Naive B cell (primary cell): ENCODE results near the gene SACS. TPM values are rescaled to one million over a fixed set of nuclear protein-coding genes. Genes with fewer than 3 reads are reported as not detected.
A peak's percentile ranks its signal among the peaks of the same experiment; 100 is the strongest.

Experiments used
- ATAC-seq, 2 donors: fragments of 150-1000 bp; cut with Tn5 transposase; 2 replicates each; pipeline ENCODE4 v1.10.0; 2021; ENCODE audit warnings: low read depth in 2 of 2, mild to moderate bottlenecking in 2 of 2, moderate library complexity in 2 of 2
- DNase-seq: peaks from one replicate; pipeline ENCODE4 v3.0.0; 2022
- H3K27ac Mint-ChIP-seq, 6 donors: one replicate each; pipeline ENCODE4 v1.8.0; 2020 to 2022; ENCODE audit warnings: mild to moderate bottlenecking in 6 of 6, mixed read lengths in 6 of 6, moderate library complexity in 5 of 6, inconsistent platforms in 2 of 6
- H3K27me3 Mint-ChIP-seq, 3 donors: one replicate each; pipeline ENCODE4 v1.8.0; 2021 to 2022; ENCODE audit warnings: mixed read lengths in 3 of 3, mild to moderate bottlenecking in 1 of 3
- H3K36me3 Mint-ChIP-seq, 2 donors: one replicate each; pipeline ENCODE4 v1.8.0; 2020 to 2022; ENCODE audit warnings: mixed read lengths in 2 of 2, inconsistent platforms in 1 of 2, mild to moderate bottlenecking in 1 of 2
- H3K4me1 Mint-ChIP-seq, 3 donors: one replicate each; pipeline ENCODE4 v1.8.0; 2020 to 2022; ENCODE audit warnings: mixed read lengths in 3 of 3, inconsistent platforms in 1 of 3, mild to moderate bottlenecking in 1 of 3, moderate library complexity in 1 of 3
- H3K4me3 Mint-ChIP-seq, 8 donors: one replicate each; pipeline ENCODE4 v1.8.0; 2020 to 2022; ENCODE audit warnings: mild to moderate bottlenecking in 8 of 8, mixed read lengths in 8 of 8, moderate library complexity in 8 of 8, inconsistent platforms in 2 of 8
- H3K9me3 Mint-ChIP-seq, 7 donors: one replicate each; pipeline ENCODE4 v1.8.0; 2020 to 2022; ENCODE audit warnings: mixed read lengths in 7 of 7, mild to moderate bottlenecking in 5 of 7, inconsistent platforms in 2 of 7, moderate library complexity in 1 of 7
- polyA plus RNA-seq, 6 donors: library from polyadenylated mRNA; unstranded; fragments of 300-500 nt; fragmentation: Illumina TruSeq; gene quantifications; one replicate each; pipeline ENCODE4 v1.2.3, GENCODE V29; 2021; ENCODE audit warnings: low read depth in 6 of 6

SACS gene
- polyA plus RNA-seq, 6 donors from 2014 or later, result 0.33 to 1.7 (median 1.5) TPM

GRCh38 chr13:23386533-23386932 lies 47.0 kb downstream of the SACS start:
- ATAC-seq (no peak), DNase-seq (no peak)
- Mint-ChIP-seq H3K9me3 (peaks cover 0 to 6% (median 0%) of the 10 kb centered on the region in 7 donors), H3K27me3 (peaks cover 11 to 23% (median 17%) of the 10 kb centered on the region in 3 donors), H3K4me3 (no peak overlapping the region), H3K36me3 (no peaks in the 10 kb centered on the region), H3K4me1 (peaks cover 16 to 28% (median 18%) of the 10 kb centered on the region in 3 donors), H3K27ac (peak overlapping the region in 3 of 6 donors; percentile 21 to 71 (median 58))

GRCh38 chr13:23385931-23386330 lies 47.6 kb downstream of the SACS start:
- H3K36me3 Mint-ChIP-seq, result no peaks in the 10 kb centered on the region
- peaks cover 0 to 6% (median 0%) of the 10 kb centered on the region in 7 donors for H3K9me3 Mint-ChIP-seq
- H3K4me1 Mint-ChIP-seq, result peaks cover 16 to 28% (median 18%) of the 10 kb centered on the region in 3 donors

GRCh38 chr13:23384111-23384510 lies 49.4 kb downstream of the SACS start:
- Mint-ChIP-seq H3K4me3 (peak overlapping the region in 7 of 8 donors; percentile 1 to 61 (median 40)), H3K9me3 (peaks cover 0 to 6% (median 0%) of the 10 kb centered on the region in 7 donors), H3K27me3 (peaks cover 11 to 24% (median 13%) of the 10 kb centered on the region in 3 donors), H3K36me3 (no peaks in the 10 kb centered on the region), H3K4me1 (peaks cover 27 to 40% (median 28%) of the 10 kb centered on the region in 3 donors), H3K27ac (peak overlapping the region; percentile 88 to 98 (median 94))
- ATAC-seq, result peak; percentile 98 to 99
- peak; percentile 85 for DNase-seq

More at GRCh38 chr13:23385931-23386330, 47.6 kb downstream of the SACS start:
- no peak overlapping the region for H3K4me3 Mint-ChIP-seq
- H3K27me3 Mint-ChIP-seq, result peaks cover 11 to 17% (median 13%) of the 10 kb centered on the region in 3 donors
- no peak for ATAC-seq
- DNase-seq, result no peak
- peak overlapping the region in 1 of 6 donors; percentile 83 for H3K27ac Mint-ChIP-seq

GRCh38 chr13:23383151-23383550 lies 50.4 kb downstream of the SACS start:
- peaks cover 36 to 50% (median 38%) of the 10 kb centered on the region in 3 donors for H3K4me1 Mint-ChIP-seq
- peak overlapping the region; percentile 88 to 98 (median 92) for H3K27ac Mint-ChIP-seq
- H3K4me3 Mint-ChIP-seq, result peak overlapping the region in 2 of 8 donors; percentile 16 to 48
- peaks cover 11 to 27% (median 13%) of the 10 kb centered on the region in 3 donors for H3K27me3 Mint-ChIP-seq
- H3K36me3 Mint-ChIP-seq, result no peaks in the 10 kb centered on the region
- peaks cover 0 to 6% (median 0%) of the 10 kb centered on the region in 7 donors for H3K9me3 Mint-ChIP-seq
- ATAC-seq (no peak), DNase-seq (no peak)

- peaks cover 45 to 61% (median 49%) of the 10 kb centered on the region in 3 donors for H3K4me1 Mint-ChIP-seq
- H3K36me3 Mint-ChIP-seq, result no peaks in the 10 kb centered on the region
These were observed 51.6 kb downstream of the SACS start for GRCh38 chr13:23381866-23382265.

GRCh38 chr13:23380534-23380933 lies 53.0 kb downstream of the SACS start:
- no peak for DNase-seq
- Mint-ChIP-seq H3K9me3 (peaks cover 0 to 6% (median 0%) of the 10 kb centered on the region in 7 donors), H3K27me3 (peaks cover 0 to 13% (median 0%) of the 10 kb centered on the region in 3 donors), H3K4me3 (no peak overlapping the region), H3K27ac (no peak overlapping the region), H3K36me3 (no peaks in the 10 kb centered on the region), H3K4me1 (peaks cover 58 to 74% (median 61%) of the 10 kb centered on the region in 3 donors)
- no peak for ATAC-seq

More at GRCh38 chr13:23381866-23382265, 51.6 kb downstream of the SACS start:
- ATAC-seq, result no peak
- H3K4me3 Mint-ChIP-seq, result no peak overlapping the region
- H3K9me3 Mint-ChIP-seq, result peaks cover 0 to 6% (median 2%) of the 10 kb centered on the region in 7 donors
- DNase-seq, result no peak
- peaks cover 6 to 19% (median 6%) of the 10 kb centered on the region in 3 donors for H3K27me3 Mint-ChIP-seq
- H3K27ac Mint-ChIP-seq, result no peak overlapping the region

GRCh38 chr13:23377983-23378632 lies 55.4 kb downstream of the SACS start:
- DNase-seq, result peak; percentile 83
- Mint-ChIP-seq H3K4me3 (peak overlapping the region in 7 of 8 donors; percentile 2 to 90 (median 72)), H3K27ac (peak overlapping the region; percentile 65 to 99 (median 96)), H3K4me1 (peaks cover 43 to 55% (median 49%) of the 10 kb centered on the region in 3 donors), H3K36me3 (no peaks in the 10 kb centered on the region), H3K27me3 (peaks cover 0 to 13% (median 0%) of the 10 kb centered on the region in 3 donors), H3K9me3 (peaks cover 0 to 5% (median 0%) of the 10 kb centered on the region in 7 donors)
- ATAC-seq, result peak; percentile 44 to 47

- peaks cover 47 to 59% (median 52%) of the 10 kb centered on the region in 3 donors for H3K4me1 Mint-ChIP-seq
These were observed 55.9 kb downstream of the SACS start for GRCh38 chr13:23377579-23377978.

GRCh38 chr13:23375001-23375971 lies 58.2 kb downstream of the SACS start:
- DNase-seq (peak; percentile 88), ATAC-seq (peak; percentile 81 to 83)
- peaks cover 56 to 62% (median 58%) of the 10 kb centered on the region in 3 donors for H3K4me1 Mint-ChIP-seq
- H3K4me3 Mint-ChIP-seq, result peak overlapping the region; percentile 64 to 91 (median 77)
- peaks cover 0 to 13% (median 0%) of the 10 kb centered on the region in 3 donors for H3K27me3 Mint-ChIP-seq
- H3K9me3 Mint-ChIP-seq, result peaks cover 0 to 5% (median 0%) of the 10 kb centered on the region in 7 donors
- peak overlapping the region in 5 of 6 donors; percentile 70 to 95 (median 90) for H3K27ac Mint-ChIP-seq
- H3K36me3 Mint-ChIP-seq, result peaks cover 5 to 10% of the 10 kb centered on the region in 2 donors

More at GRCh38 chr13:23377579-23377978, 55.9 kb downstream of the SACS start:
- H3K36me3 Mint-ChIP-seq, result no peaks in the 10 kb centered on the region
- peaks cover 0 to 13% (median 0%) of the 10 kb centered on the region in 3 donors for H3K27me3 Mint-ChIP-seq
- H3K27ac Mint-ChIP-seq, result peak overlapping the region in 5 of 6 donors; percentile 45 to 99 (median 94)
- H3K4me3 Mint-ChIP-seq, result peak overlapping the region in 4 of 8 donors; percentile 0 to 64 (median 4)
- peaks cover 0 to 5% (median 0%) of the 10 kb centered on the region in 7 donors for H3K9me3 Mint-ChIP-seq
- DNase-seq (no peak), ATAC-seq (no peak)

- DNase-seq (no peak), ATAC-seq (no peak)
- peaks cover 11 to 21% of the 10 kb centered on the region in 2 donors for H3K36me3 Mint-ChIP-seq
- H3K4me3 Mint-ChIP-seq, result peak overlapping the region in 3 of 8 donors; percentile 1 to 46 (median 5)
- H3K4me1 Mint-ChIP-seq, result peaks cover 30 to 33% (median 30%) of the 10 kb centered on the region in 3 donors
- H3K9me3 Mint-ChIP-seq, result peaks cover 0 to 3% (median 0%) of the 10 kb centered on the region in 7 donors
- H3K27ac Mint-ChIP-seq, result peak overlapping the region in 1 of 6 donors; percentile 11
- H3K27me3 Mint-ChIP-seq, result no peaks in the 10 kb centered on the region
These were observed 61.1 kb downstream of the SACS start for GRCh38 chr13:23372264-23372906.

- H3K27me3 Mint-ChIP-seq, result no peaks in the 10 kb centered on the region
- no peak for ATAC-seq
- no peak for DNase-seq
- peaks cover 26 to 51% of the 10 kb centered on the region in 2 donors for H3K36me3 Mint-ChIP-seq
- H3K4me3 Mint-ChIP-seq, result no peak overlapping the region
- peaks cover 9 to 12% (median 10%) of the 10 kb centered on the region in 3 donors for H3K4me1 Mint-ChIP-seq
- no peaks in the 10 kb centered on the region for H3K9me3 Mint-ChIP-seq
- no peak overlapping the region for H3K27ac Mint-ChIP-seq
These were observed 65.6 kb downstream of the SACS start for GRCh38 chr13:23367907-23368306.

- ATAC-seq (no peak), DNase-seq (no peak)
- Mint-ChIP-seq H3K9me3 (no peaks in the 10 kb centered on the region), H3K27me3 (no peaks in the 10 kb centered on the region), H3K4me1 (peaks cover 0 to 4% (median 0%) of the 10 kb centered on the region in 3 donors), H3K36me3 (peaks cover 25 to 43% of the 10 kb centered on the region in 2 donors), H3K27ac (no peak overlapping the region), H3K4me3 (no peak overlapping the region)
These were observed 67.8 kb downstream of the SACS start for GRCh38 chr13:23365652-23366051.
